PC-9 (cell line): ENCODE results near the gene E2F4. TPM values are rescaled to one million over a fixed set of nuclear protein-coding genes. Genes with fewer than 3 reads are reported as not detected.

ENCODE experiments used
- Bru-seq: library from RNA; stranded (reverse); fragments of 400-500 nt; gene quantifications from one replicate; lab custom pipeline; 2021; lab: Mats Ljungman, UMichigan
- BruChase-seq, 2 experiments: library from RNA; stranded (reverse); fragments of 400-500 nt; gene quantifications; one replicate each; lab custom pipeline; 2021; lab: Mats Ljungman, UMichigan
- BruUV-seq: library from RNA; stranded (reverse); fragments of 400-500 nt; replicated peaks from 2 replicates; lab custom pipeline; 2021; lab: Mats Ljungman, UMichigan
- CTCF ChIA-PET: fragments of 300-600 bp; sonication (Branson Sonifier 250); formaldehyde crosslinking; loops from one replicate; lab custom pipeline; 2022; ENCODE audit warnings: antibody characterized with exemption; lab: Charles Lee
- POLR2A ChIA-PET: fragments of 300-600 bp; sonication (Branson Sonifier 250); formaldehyde crosslinking; loops from one replicate; lab custom pipeline; 2022; ENCODE audit warnings: antibody characterized with exemption; ENCODE audit not compliant: unreplicated experiment; lab: Charles Lee
- DNase-seq, 2 experiments: peaks; one replicate each; pipeline versions ENCODE4 v3.0.0 to v3.0.0-alpha.2; 2015 to 2022; ENCODE audit warnings: mixed read lengths in 1 of 2
- H2AFZ ChIP-seq: fragments of 200-600 bp; sonication (generic); 2 replicates; pipeline ENCODE4 v1.8.1; 2017; ENCODE audit warnings: antibody characterized with exemption
- H3F3A ChIP-seq: fragments of 200-600 bp; sonication (generic); 2 replicates; pipeline ENCODE4 v1.8.1; 2017; ENCODE audit warnings: antibody characterized with exemption, mild to moderate bottlenecking, low read depth; ENCODE audit not compliant: insufficient read depth
- H3K27ac ChIP-seq: fragments of 200-600 bp; sonication (generic); 2 replicates; pipeline ENCODE4 v1.6.1; 2016; ENCODE audit warnings: mixed run types
- H3K27me3 ChIP-seq: fragments of 200-600 bp; sonication (generic); 2 replicates; pipeline ENCODE4 v1.6.1; 2016; ENCODE audit warnings: low read depth, mixed run types; ENCODE audit not compliant: insufficient read depth
- H3K36me3 ChIP-seq: fragments of 200-600 bp; sonication (generic); 2 replicates; pipeline ENCODE4 v1.6.1; 2016; ENCODE audit warnings: low read depth, mixed run types
- H3K4me1 ChIP-seq: fragments of 200-600 bp; sonication (generic); replicated peaks from 2 replicates; pipeline ENCODE4 v1.6.1; 2016; ENCODE audit warnings: mixed run types; ENCODE audit not compliant: insufficient read depth
- H3K4me2 ChIP-seq: fragments of 200-600 bp; sonication (generic); 2 replicates; pipeline ENCODE4 v1.6.1; 2017; ENCODE audit warnings: mixed run types
- H3K4me3 ChIP-seq: fragments of 200-600 bp; sonication (generic); 2 replicates; pipeline ENCODE4 v1.6.1; 2016; ENCODE audit warnings: mixed run types
- H3K79me2 ChIP-seq: fragments of 200-600 bp; sonication (generic); 2 replicates; pipeline ENCODE4 v1.6.1; 2017; ENCODE audit warnings: low read depth, mixed run types
- H3K9me2 ChIP-seq: fragments of 200-600 bp; sonication (generic); 2 replicates; pipeline ENCODE4 v1.8.1; 2017; ENCODE audit warnings: mild to moderate bottlenecking; ENCODE audit not compliant: insufficient read depth
- H3K9me3 ChIP-seq: fragments of 200-600 bp; sonication (generic); 2 replicates; pipeline ENCODE4 v1.8.1; 2016; ENCODE audit warnings: low read depth; ENCODE audit not compliant: insufficient read depth
- H4K20me1 ChIP-seq: fragments of 200-600 bp; sonication (generic); 2 replicates; pipeline ENCODE4 v1.8.1; 2017; ENCODE audit not compliant: insufficient read depth
- CTCF ChIP-seq: fragments of 200-600 bp; sonication (generic); conservative IDR thresholded peaks from 2 replicates; pipeline ENCODE4 v1.6.1; 2017; ENCODE audit warnings: mixed run types, antibody characterized with exemption, mild to moderate bottlenecking, moderate library complexity
- EZH2 ChIP-seq: fragments of 200-600 bp; sonication (generic); IDR thresholded peaks from 2 replicates; pipeline ENCODE4 v1.8.0; 2017; ENCODE audit warnings: antibody characterized with exemption, low read depth
- intact Hi-C: fragments of 100-400 bp; cut with micrococcal nuclease; formaldehyde crosslinking; loops from one replicate; pipeline ENCODE4 v1.10.0; 2022; ENCODE audit not compliant: unreplicated experiment
- long read RNA-seq: library from polyadenylated mRNA; stranded (forward); transcript quantifications from one replicate; pipeline ENCODE4 v2.0.0, GENCODE V29; 2022
- total RNA-seq: library from RNA; stranded (reverse); gene quantifications from 2 replicates; pipeline ENCODE4 v1.2.3, GENCODE V29; 2021

E2F4 gene
- total RNA-seq (78.4 and 82.5 TPM in 2 replicates), Bru-seq, nascent RNA (percentile 75 among the genes with signal in this experiment), BruChase-seq, experiment 1, labeled RNA remaining after a 2-hour chase (percentile 86 among the genes with signal in this experiment), BruChase-seq, experiment 2, labeled RNA remaining after a 6-hour chase (percentile 95 among the genes with signal in this experiment)
- long read RNA-seq, transcript E2F4-201 (10 exons, 2,096 nt) = major isoform, 189 of 244 reads
- long read RNA-seq, partial matches to known transcripts = 16 of 244 reads
- long read RNA-seq, other reads (novel, unspliced or antisense) = 37 of 244 reads

- Histone ChIP-seq H2AFZ (peak within 1 kb of the TSS; percentile 80), H3K79me2 (peaks cover 36% of the 10 kb centered on the region), H3K9me3 (no peaks in the 10 kb centered on the region), H3K4me1 (peaks cover 32% of the 10 kb centered on the region), H3K4me3 (peak within 1 kb of the TSS; percentile 92), H3K27me3 (no peaks in the 10 kb centered on the region), H4K20me1 (peaks cover 9% of the 10 kb centered on the region), H3F3A (peaks cover 37% of the 10 kb centered on the region), H3K4me2 (peak within 1 kb of the TSS; percentile 96), H3K27ac (no peak within 1 kb of the TSS), H3K36me3 (peaks cover 25% of the 10 kb centered on the region; the same call in 1 of the 2 replicates), H3K9me2 (no peaks in the 10 kb centered on the region)
- POLR2A ChIA-PET = no interaction called here
- BruUV-seq = no TSS peak
- CTCF ChIA-PET = interaction anchor here (0.6 to 0.7 kb wide), 4 partner anchors 9 to 310 kb away, joined by 3 to 4 read pairs (median 3); no protein-coding TSS in a partner anchor
- peak; percentile 80 to 87 for DNase-seq
- TF ChIP-seq CTCF (no peak), EZH2 (no peak)
- intact Hi-C loops = loop anchor here (10.0 kb wide), 2 partner anchors 203 to 273 kb away; partner anchors contain the start of gene TPPP3
These were observed at the start of gene E2F4 for GRCh38 chr16:67191995-67192681. Gene E2F4 (plus strand): TSS chr16:67192155. CDS start chr16:67192228, 73 bp downstream.

GRCh38 chr16:67142342-67142741 lies 49.6 kb upstream of the E2F4 start:
- peaks cover 1% of the 10 kb centered on the region; the same call in 1 of the 2 replicates for H3K36me3 ChIP-seq
- H3K79me2 ChIP-seq = no peaks in the 10 kb centered on the region
- no TSS peak for BruUV-seq
- H3K9me3 ChIP-seq = no peaks in the 10 kb centered on the region
- no peak overlapping the region for H3K4me3 ChIP-seq
- intact Hi-C loops = no loop called here
- H3F3A ChIP-seq = peaks cover under 1% of the 10 kb centered on the region; the same call in 1 of the 2 replicates
- ChIA-PET CTCF (no interaction called here), POLR2A (no interaction called here)
- no peaks in the 10 kb centered on the region for H3K4me1 ChIP-seq
- TF ChIP-seq CTCF = no peak
- TF ChIP-seq EZH2 = no peak
- no peak overlapping the region for H3K4me2 ChIP-seq
- no peaks in the 10 kb centered on the region for H3K9me2 ChIP-seq
- no peaks in the 10 kb centered on the region for H4K20me1 ChIP-seq
- no peak overlapping the region for H2AFZ ChIP-seq
- no peaks in the 10 kb centered on the region for H3K27me3 ChIP-seq
- no peak for DNase-seq
- no peak overlapping the region for H3K27ac ChIP-seq

GRCh38 chr16:67144943-67145342 lies 47.0 kb upstream of the E2F4 start:
- no peaks in the 10 kb centered on the region for H3K9me3 ChIP-seq
- peaks cover 17% of the 10 kb centered on the region for H3F3A ChIP-seq
- H4K20me1 ChIP-seq = no peaks in the 10 kb centered on the region
- H3K79me2 ChIP-seq = no peaks in the 10 kb centered on the region
- ChIA-PET CTCF (no interaction called here), POLR2A (no interaction called here)
- H3K9me2 ChIP-seq = no peaks in the 10 kb centered on the region
- intact Hi-C loops = no loop called here
- H3K27ac ChIP-seq = no peak overlapping the region
- no peak overlapping the region for H3K4me3 ChIP-seq
- DNase-seq = no peak
- TF ChIP-seq EZH2 = no peak
- no TSS peak for BruUV-seq
- no peaks in the 10 kb centered on the region for H3K4me1 ChIP-seq
- no peak overlapping the region for H2AFZ ChIP-seq
- H3K27me3 ChIP-seq = no peaks in the 10 kb centered on the region
- H3K4me2 ChIP-seq = no peak overlapping the region
- H3K36me3 ChIP-seq = no peaks in the 10 kb centered on the region; the same call in 1 of the 2 replicates
